CD4-positive, CD25-positive, alpha-beta regulatory T cell (primary cell): ENCODE measurements around the gene RFK. TPM values are rescaled to one million over a fixed set of nuclear protein-coding genes. Genes with fewer than 3 reads are reported as not detected.

ENCODE experiments used
- ATAC-seq, 2 donors: fragments of 150-1000 bp; cut with Tn5 transposase; one replicate each; pipeline ENCODE4 v1.10.0; 2021; ENCODE audit warnings: low read depth in 2 of 2, moderate number of reproducible peaks in 2 of 2, moderate library complexity in 1 of 2
- DNase-seq, 3 donors: peaks; one replicate each; pipeline versions ENCODE4 v3.0.0 to v3.0.0-alpha.2; 2012 to 2022; ENCODE audit warnings: mixed read lengths in 1 of 3
- H3K27ac ChIP-seq: one replicate; pipeline ENCODE4 v1.7.0; 2013; ENCODE audit warnings: mild to moderate bottlenecking, low read length; ENCODE audit not compliant: insufficient read depth, poor library complexity, severe bottlenecking
- H3K27me3 ChIP-seq: one replicate; pipeline ENCODE4 v1.7.0; 2013; ENCODE audit warnings: low read length; ENCODE audit not compliant: control insufficient read depth, insufficient read depth
- H3K36me3 ChIP-seq: one replicate; pipeline ENCODE4 v1.7.0; 2013; ENCODE audit warnings: mild to moderate bottlenecking, low read length, moderate library complexity; ENCODE audit not compliant: control insufficient read depth, insufficient read depth
- H3K4me1 ChIP-seq: 2 replicates; pipeline ENCODE4 v1.7.0; 2013; ENCODE audit warnings: mild to moderate bottlenecking, low read length; ENCODE audit not compliant: insufficient read depth, control insufficient read depth, poor library complexity, severe bottlenecking
- H3K4me3 ChIP-seq: one replicate; pipeline ENCODE4 v1.7.0; 2013; ENCODE audit warnings: low read depth, mild to moderate bottlenecking, low read length, moderate library complexity
- H3K9me3 ChIP-seq, 2 experiments: 1 replicate in 1 of 2; 2 replicates in 1 of 2; pipeline ENCODE4 v1.7.0; 2013; ENCODE audit warnings: low read length in 2 of 2, mild to moderate bottlenecking in 1 of 2, moderate library complexity in 1 of 2; ENCODE audit not compliant: control insufficient read depth in 2 of 2
- H3K27ac Mint-ChIP-seq, 3 donors: one replicate each; pipeline ENCODE4 v1.8.0; 2020 to 2022; ENCODE audit warnings: mild to moderate bottlenecking in 3 of 3, mixed read lengths in 3 of 3, moderate library complexity in 2 of 3
- H3K27me3 Mint-ChIP-seq: one replicate; pipeline ENCODE4 v1.8.0; 2022; ENCODE audit warnings: mild to moderate bottlenecking, mixed read lengths
- H3K36me3 Mint-ChIP-seq: one replicate; pipeline ENCODE4 v1.8.0; 2020; ENCODE audit warnings: mixed read lengths
- H3K4me1 Mint-ChIP-seq, 4 donors: one replicate each; pipeline ENCODE4 v1.8.0; 2020 to 2022; ENCODE audit warnings: mixed read lengths in 4 of 4, mild to moderate bottlenecking in 1 of 4
- H3K4me3 Mint-ChIP-seq, 4 donors: one replicate each; pipeline ENCODE4 v1.8.0; 2020 to 2022; ENCODE audit warnings: mild to moderate bottlenecking in 4 of 4, mixed read lengths in 4 of 4, moderate library complexity in 3 of 4
- H3K9me3 Mint-ChIP-seq, 7 donors: one replicate each; pipeline ENCODE4 v1.8.0; 2020 to 2022; ENCODE audit warnings: mixed read lengths in 7 of 7, mild to moderate bottlenecking in 3 of 7, moderate library complexity in 2 of 7
- polyA plus RNA-seq, 4 donors: library from polyadenylated mRNA; unstranded; fragments of 300-500 nt; fragmentation: Illumina TruSeq; gene quantifications; one replicate each; pipeline ENCODE4 v1.2.3, GENCODE V29; 2021
- total RNA-seq: library from RNA; stranded (reverse); gene quantifications from one replicate; pipeline ENCODE4 v1.2.3, GENCODE V29; 2022

Gene RFK
- total and polyA plus RNA-seq, 5 donors from 2014 or later: 12.4 to 39.7 (median 33.7) TPM

DNA sequence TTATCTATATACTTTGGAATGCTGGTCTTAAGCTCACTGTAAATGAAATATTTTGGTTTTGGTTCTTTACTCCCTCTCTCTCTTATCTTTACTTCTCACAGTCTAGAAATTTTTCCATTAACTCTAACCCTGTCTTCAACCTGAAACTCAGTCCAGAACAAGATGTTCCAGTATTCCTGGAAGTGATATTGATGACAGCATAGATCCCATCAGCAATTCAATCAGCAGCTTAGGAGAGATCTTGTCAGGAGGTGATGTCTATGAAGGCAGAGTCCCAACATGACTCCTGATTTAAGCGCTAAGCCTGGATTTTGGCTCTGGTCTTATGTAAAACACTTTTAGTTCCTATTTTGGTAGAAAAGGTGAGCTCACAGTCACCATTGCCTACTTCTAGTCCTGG lies 52.6 kb downstream of the RFK start:
- Mint-ChIP-seq H3K27me3 (peaks cover 6% of the 10 kb centered on the region), H3K27ac (no peak overlapping the region), H3K4me3 (no peak overlapping the region), H3K4me1 (peaks cover 0 to 4% (median 0%) of the 10 kb centered on the region in 4 donors), H3K36me3 (no peaks in the 10 kb centered on the region), H3K9me3 (peaks cover 0 to 7% (median 0%) of the 10 kb centered on the region in 7 donors)
- no peaks in the 10 kb centered on the region for H3K4me1 ChIP-seq
- H3K4me3 ChIP-seq: no peak overlapping the region
- H3K9me3 ChIP-seq: no peaks in the 10 kb centered on the region
- H3K36me3 ChIP-seq: no peaks in the 10 kb centered on the region
- DNase-seq: no peak
- no peaks in the 10 kb centered on the region for H3K27me3 ChIP-seq
- no peak for ATAC-seq
- H3K27ac ChIP-seq: no peak overlapping the region

DNA sequence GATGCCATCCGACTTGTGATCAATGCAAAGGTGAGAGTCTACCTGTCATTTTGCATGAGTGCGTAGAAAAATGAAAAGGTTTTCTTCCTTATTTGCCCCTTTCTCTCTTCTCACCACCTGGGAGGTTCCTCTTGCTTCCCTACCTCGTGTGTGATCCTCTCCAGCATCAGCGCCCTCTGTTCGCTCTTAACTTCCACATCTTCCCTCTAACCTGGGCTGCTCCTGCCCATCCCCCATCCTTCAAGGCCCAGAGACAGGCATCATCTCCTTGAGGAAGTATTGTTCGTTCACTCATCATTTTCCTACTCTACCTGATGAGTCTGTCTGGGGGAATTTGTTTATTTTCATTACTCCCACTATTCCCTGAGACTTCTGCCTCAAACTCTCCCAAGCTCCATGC lies 55.8 kb downstream of the RFK start:
- DNase-seq (no peak), ATAC-seq (no peak)
- peaks cover 0 to 3% (median 0%) of the 10 kb centered on the region in 7 donors for H3K9me3 Mint-ChIP-seq
- H3K4me1 Mint-ChIP-seq: peaks cover 0 to 4% (median 0%) of the 10 kb centered on the region in 4 donors
- Histone ChIP-seq H3K27ac (no peak overlapping the region), H3K36me3 (no peaks in the 10 kb centered on the region), H3K9me3 (no peaks in the 10 kb centered on the region), H3K4me3 (no peak overlapping the region), H3K27me3 (no peaks in the 10 kb centered on the region), H3K4me1 (no peaks in the 10 kb centered on the region)
- no peak overlapping the region for H3K27ac Mint-ChIP-seq
- no peaks in the 10 kb centered on the region for H3K36me3 Mint-ChIP-seq
- H3K4me3 Mint-ChIP-seq: no peak overlapping the region
- peaks cover 12% of the 10 kb centered on the region for H3K27me3 Mint-ChIP-seq

DNA sequence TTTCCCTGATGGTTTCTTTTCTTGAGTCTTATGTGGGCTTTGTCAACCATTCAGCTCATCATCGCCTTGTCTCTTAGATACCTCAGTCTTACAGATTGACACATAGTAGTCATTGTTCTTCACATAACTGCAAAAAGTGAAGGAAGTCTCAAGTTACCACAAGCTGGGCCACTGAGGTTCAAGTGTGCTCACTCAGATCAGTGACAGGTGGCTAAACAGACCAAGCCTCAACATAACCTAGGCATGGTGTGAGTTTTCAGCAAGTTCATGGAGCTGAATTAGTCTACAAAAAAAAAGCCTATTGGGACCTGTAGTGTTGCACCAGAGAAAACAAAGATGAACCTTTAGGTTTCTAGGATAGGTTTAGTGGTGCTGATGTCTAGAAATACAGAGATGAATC lies 58.2 kb downstream of the RFK start:
- Histone ChIP-seq H3K27ac (no peak overlapping the region), H3K4me1 (no peaks in the 10 kb centered on the region), H3K4me3 (no peak overlapping the region), H3K27me3 (no peaks in the 10 kb centered on the region), H3K36me3 (no peaks in the 10 kb centered on the region), H3K9me3 (no peaks in the 10 kb centered on the region)
- no peak overlapping the region for H3K4me3 Mint-ChIP-seq
- peaks cover 0 to 4% (median 0%) of the 10 kb centered on the region in 4 donors for H3K4me1 Mint-ChIP-seq
- H3K9me3 Mint-ChIP-seq: peaks cover 0 to 4% (median 0%) of the 10 kb centered on the region in 7 donors
- DNase-seq: peak in 1 of 3 donors; percentile 2
- no peak overlapping the region for H3K27ac Mint-ChIP-seq
- H3K27me3 Mint-ChIP-seq: peaks cover 12% of the 10 kb centered on the region
- no peaks in the 10 kb centered on the region for H3K36me3 Mint-ChIP-seq
- ATAC-seq: no peak

Other genes with a start within 250 kb of the RFK start
- 10.4 TPM for gene GCNT1, start 64.8 kb upstream of the RFK start, total RNA-seq
- 10 to 100 TPM in 2 of 4 donors, 1 to 10 TPM in 2; 4.5 to 12.7 (median 10.5) TPM for gene GCNT1, start 64.8 kb upstream of the RFK start, polyA plus RNA-seq